ENCODE data around the gene MYH14. TPM values are rescaled to one million over a fixed set of nuclear protein-coding genes. Genes with fewer than 3 reads are reported as not detected.

The MYH14 gene
- total and polyA plus RNA-seq, 9 of the 15 experiments (the other 6 are each of a cell fraction or from before 2014, with no cell fraction given), result 0.04 to 0.86 (median 0.19) TPM; not detected in 2

DNA sequence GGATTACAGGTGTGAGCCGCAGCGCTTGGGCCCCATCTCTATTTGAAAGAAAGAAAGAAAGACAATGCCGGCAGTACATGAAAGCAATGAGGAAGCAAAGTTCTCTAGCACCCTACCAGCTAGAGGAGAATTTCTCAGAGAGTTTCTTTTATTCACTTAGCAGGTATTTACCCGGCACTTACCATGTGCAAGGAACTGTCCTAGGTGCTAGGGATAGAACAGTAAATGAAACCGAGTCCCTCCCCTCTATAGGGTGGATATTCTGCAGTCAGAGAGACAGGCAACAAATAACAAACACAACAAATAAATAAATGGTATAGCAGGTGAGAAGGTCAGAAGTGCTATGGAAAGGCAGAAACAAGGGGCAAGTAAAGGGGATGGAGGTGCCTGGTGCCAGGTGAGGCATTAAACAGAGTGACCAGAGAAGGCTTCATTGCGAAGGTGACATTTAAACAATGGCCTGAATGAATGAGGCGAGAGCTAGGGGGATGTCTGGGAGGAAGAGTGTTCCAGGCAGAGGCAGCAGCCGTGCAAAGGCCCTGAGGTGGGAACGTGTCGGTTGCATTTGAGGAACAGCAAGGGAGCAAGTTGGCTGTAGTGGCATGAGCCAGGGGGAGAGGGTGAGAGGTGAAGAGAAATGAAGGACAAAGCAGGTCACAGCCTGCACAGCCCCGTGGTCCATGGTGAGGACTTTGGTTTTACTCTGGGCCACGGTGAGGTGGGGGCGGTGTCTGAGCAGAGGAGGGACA is 10.8 kb upstream of the MYH14 start:
- H4K20me1 ChIP-seq (replicated peaks; ENCODE audit: control insufficient read depth, insufficient read depth, low read length), result no peaks in the 10 kb centered on the region; the same call in 1 of the 2 replicates
- CTCF ChIA-PET (ENCODE audit: low intra/inter-chr PET ratio), result no interaction called here
- DNase-seq (ENCODE audit: extremely low read depth in 1 of 4, low spot score in 3 of 4), result no peak
- H3K27me3 ChIP-seq (ENCODE audit: control insufficient read depth in 2 of 2, insufficient read depth in 2 of 2, low read length in 2 of 2), result peaks cover 11 to 44% of the 10 kb centered on the region in 2 experiments; a peak in 4 of 5 replicates
- no peak overlapping the region for H3K4me2 ChIP-seq (ENCODE audit: insufficient read depth, low read length)
- no peak overlapping the region for H3K27ac ChIP-seq (ENCODE audit: extremely low read depth, low read depth, low read length)
- H3K36me3 ChIP-seq (ENCODE audit: control insufficient read depth, insufficient read depth, low read length), result no peaks in the 10 kb centered on the region
- POLR2A ChIA-PET, result interaction anchor here (0.6 to 1.2 kb wide), 3 partner anchors 10 to 475 kb away, joined by 3 to 5 read pairs (median 4); no protein-coding TSS in a partner anchor
- H3K9me1 ChIP-seq (ENCODE audit: control insufficient read depth, insufficient read depth, low read length), result no peaks in the 10 kb centered on the region
- H3K9me3 ChIP-seq (replicated peaks; ENCODE audit: control insufficient read depth, insufficient read depth, low read depth, low read length), result no peaks in the 10 kb centered on the region
- no TSS peak for BruUV-seq (replicated peaks)
- TF ChIP-seq PHF21A (IDR thresholded peaks at IDR 0.05; ENCODE audit: borderline replicate concordance, low read depth), result no peak
- 0 out of 2 replicates have a peak, but pooled peaks have one; percentile 38 for TF ChIP-seq EHMT2 (IDR thresholded peaks at IDR 0.05)
- no peak for TF ChIP-seq THRAP3 (IDR thresholded peaks at IDR 0.05; ENCODE audit: borderline replicate concordance)
- TF ChIP-seq MTF1 (CRISPR knock-in tag; IDR thresholded peaks at IDR 0.05; ENCODE audit: borderline replicate concordance), result no peak
- TF ChIP-seq, protein P1, sequence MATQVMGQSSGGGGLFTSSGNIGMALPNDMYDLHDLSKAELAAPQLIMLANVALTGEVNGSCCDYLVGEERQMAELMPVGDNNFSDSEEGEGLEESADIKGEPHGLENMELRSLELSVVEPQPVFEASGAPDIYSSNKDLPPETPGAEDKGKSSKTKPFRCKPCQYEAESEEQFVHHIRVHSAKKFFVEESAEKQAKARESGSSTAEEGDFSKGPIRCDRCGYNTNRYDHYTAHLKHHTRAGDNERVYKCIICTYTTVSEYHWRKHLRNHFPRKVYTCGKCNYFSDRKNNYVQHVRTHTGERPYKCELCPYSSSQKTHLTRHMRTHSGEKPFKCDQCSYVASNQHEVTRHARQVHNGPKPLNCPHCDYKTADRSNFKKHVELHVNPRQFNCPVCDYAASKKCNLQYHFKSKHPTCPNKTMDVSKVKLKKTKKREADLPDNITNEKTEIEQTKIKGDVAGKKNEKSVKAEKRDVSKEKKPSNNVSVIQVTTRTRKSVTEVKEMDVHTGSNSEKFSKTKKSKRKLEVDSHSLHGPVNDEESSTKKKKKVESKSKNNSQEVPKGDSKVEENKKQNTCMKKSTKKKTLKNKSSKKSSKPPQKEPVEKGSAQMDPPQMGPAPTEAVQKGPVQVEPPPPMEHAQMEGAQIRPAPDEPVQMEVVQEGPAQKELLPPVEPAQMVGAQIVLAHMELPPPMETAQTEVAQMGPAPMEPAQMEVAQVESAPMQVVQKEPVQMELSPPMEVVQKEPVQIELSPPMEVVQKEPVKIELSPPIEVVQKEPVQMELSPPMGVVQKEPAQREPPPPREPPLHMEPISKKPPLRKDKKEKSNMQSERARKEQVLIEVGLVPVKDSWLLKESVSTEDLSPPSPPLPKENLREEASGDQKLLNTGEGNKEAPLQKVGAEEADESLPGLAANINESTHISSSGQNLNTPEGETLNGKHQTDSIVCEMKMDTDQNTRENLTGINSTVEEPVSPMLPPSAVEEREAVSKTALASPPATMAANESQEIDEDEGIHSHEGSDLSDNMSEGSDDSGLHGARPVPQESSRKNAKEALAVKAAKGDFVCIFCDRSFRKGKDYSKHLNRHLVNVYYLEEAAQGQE (IDR thresholded peaks at IDR 0.05; ENCODE audit: borderline replicate concordance), result peak; percentile 75
- TF ChIP-seq, protein P1 (CRISPR knock-in tag; IDR thresholded peaks at IDR 0.05; ENCODE audit: low read depth), result no peak
- TF ChIP-seq FOSL1 (tag; conservative IDR thresholded peaks at IDR 0.05), result no peak
- no peak for TF ChIP-seq POLR3A (IDR thresholded peaks at IDR 0.05; ENCODE audit: borderline replicate concordance, extremely low read depth, insufficient read depth, insufficient read length)
- TF ChIP-seq GTF2E2 (tag; IDR thresholded peaks at IDR 0.05), result no peak
- no peak overlapping the region for H2AFZ ChIP-seq (ENCODE audit: low read depth, low read length)
- WGBS (ENCODE audit: insufficient coverage, low coverage, missing lambda C conversion rate), result 8% methylated on average over 13 of the region's 13 CpGs
- no peaks in the 10 kb centered on the region for H3K79me2 ChIP-seq (ENCODE audit: control insufficient read depth, insufficient read depth, low read length)
- intact Hi-C loops (cut with micrococcal nuclease) (no loop called here), in situ Hi-C loops (cut with MboI) (no loop called here)
- H3K4me1 ChIP-seq (replicated peaks in 1 of 2; ENCODE audit: control insufficient read depth in 2 of 2, insufficient read depth in 2 of 2, low read length in 2 of 2), result no peaks in the 10 kb centered on the region; a peak in 1 of 5 replicates
- no peak for FAIRE-seq
- H3K9ac ChIP-seq (ENCODE audit: insufficient read depth in 1 of 2, low read depth in 2 of 2, low read length in 2 of 2), result no peak overlapping the region
- H3K4me3 ChIP-seq, result no peak overlapping the region
- ATAC-seq, result no peak

All from K562 (cell line).